ENCODE results near the gene COL28A1. TPM values are rescaled to one million over a fixed set of nuclear protein-coding genes. Genes with fewer than 3 reads are reported as not detected.

The COL28A1 gene
- total RNA-seq, 1 donor: 0.36 TPM

DNA sequence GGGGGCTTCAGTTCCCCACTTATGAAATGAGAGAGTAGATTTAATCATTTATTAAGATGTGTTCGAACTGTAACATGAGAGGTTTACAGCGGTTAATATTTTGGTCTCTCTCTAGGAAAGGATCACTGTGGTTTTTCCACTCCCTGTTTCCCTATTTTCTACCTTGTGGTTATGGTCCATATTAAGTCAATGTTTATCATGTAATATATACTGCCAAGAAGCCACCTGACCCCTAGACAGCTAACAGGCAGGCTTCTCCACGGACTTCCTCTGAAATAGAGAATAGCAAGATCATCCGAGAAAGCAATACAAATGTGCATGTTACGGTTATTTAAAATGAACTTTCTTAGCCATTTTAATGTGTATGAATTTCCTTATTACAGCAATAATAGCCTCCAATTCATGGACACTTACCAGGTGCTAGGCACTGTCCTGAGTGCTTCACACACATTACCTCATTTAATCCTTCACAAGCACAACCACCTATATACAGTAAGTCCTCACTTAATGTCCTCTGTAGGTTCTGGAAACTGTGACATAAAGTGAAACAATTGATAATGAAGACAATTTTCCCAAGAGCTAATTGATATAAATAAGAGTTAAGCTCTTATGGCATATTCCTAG, 835 bp upstream of the COL28A1 start:
- no peak for DNase-seq (ENCODE audit: insufficient read length, low spot score, missing footprints)
- H3K36me3 ChIP-seq (ENCODE audit: insufficient read depth, low read length): no peaks in the 10 kb centered on the region
- no peaks in the 10 kb centered on the region for H3K27me3 ChIP-seq (ENCODE audit: insufficient read depth, low read length)
- no peaks in the 10 kb centered on the region for H3K9me3 ChIP-seq (ENCODE audit: low read depth, low read length)
- H3K79me2 ChIP-seq (ENCODE audit: insufficient read depth, low read length): no peaks in the 10 kb centered on the region
- peaks cover under 1% of the 10 kb centered on the region for H3K4me1 ChIP-seq (ENCODE audit: insufficient read depth, low read length)
- H3K27ac ChIP-seq (ENCODE audit: low read depth, low read length): no peak overlapping the region
- H3K4me2 ChIP-seq (ENCODE audit: insufficient read depth, low read length): no peak overlapping the region
- H3K4me3 ChIP-seq (ENCODE audit: insufficient read depth, low read length): no peak overlapping the region
- TF ChIP-seq, protein P1, sequence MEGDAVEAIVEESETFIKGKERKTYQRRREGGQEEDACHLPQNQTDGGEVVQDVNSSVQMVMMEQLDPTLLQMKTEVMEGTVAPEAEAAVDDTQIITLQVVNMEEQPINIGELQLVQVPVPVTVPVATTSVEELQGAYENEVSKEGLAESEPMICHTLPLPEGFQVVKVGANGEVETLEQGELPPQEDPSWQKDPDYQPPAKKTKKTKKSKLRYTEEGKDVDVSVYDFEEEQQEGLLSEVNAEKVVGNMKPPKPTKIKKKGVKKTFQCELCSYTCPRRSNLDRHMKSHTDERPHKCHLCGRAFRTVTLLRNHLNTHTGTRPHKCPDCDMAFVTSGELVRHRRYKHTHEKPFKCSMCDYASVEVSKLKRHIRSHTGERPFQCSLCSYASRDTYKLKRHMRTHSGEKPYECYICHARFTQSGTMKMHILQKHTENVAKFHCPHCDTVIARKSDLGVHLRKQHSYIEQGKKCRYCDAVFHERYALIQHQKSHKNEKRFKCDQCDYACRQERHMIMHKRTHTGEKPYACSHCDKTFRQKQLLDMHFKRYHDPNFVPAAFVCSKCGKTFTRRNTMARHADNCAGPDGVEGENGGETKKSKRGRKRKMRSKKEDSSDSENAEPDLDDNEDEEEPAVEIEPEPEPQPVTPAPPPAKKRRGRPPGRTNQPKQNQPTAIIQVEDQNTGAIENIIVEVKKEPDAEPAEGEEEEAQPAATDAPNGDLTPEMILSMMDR (IDR thresholded peaks at IDR 0.05; ENCODE audit: extremely low read depth, low read depth, low read length): no peak
- no peak overlapping the region for H2AFZ ChIP-seq (ENCODE audit: low read length)
- H4K20me1 ChIP-seq (ENCODE audit: insufficient read depth, low read length): no peaks in the 10 kb centered on the region

DNA sequence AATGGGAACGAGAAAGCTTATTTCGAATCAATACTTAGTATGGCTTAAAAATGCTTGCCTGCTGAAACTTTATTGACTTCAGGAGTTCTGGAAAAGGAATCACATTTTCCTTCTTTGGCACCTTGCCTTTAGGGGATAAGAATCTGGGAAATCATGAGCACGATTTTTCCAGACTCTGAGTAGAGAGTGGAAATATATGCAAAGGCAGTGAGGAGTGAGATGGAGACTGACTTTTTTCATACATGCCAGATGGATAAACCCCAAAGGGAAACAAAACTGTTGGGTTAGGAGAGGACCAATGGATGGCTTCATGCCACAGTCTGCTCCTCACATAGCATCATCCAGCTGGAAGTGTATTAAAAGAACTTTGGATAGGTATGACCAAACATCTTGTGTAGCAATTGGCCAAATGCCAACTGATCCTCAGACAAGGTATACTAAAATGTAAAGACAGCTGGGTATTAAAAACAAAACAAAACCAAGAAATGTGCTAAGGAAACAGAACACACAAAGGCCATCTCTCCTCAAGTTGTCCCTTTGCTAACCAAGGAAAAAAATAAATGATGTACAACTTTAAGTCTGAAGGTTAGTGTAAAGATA, 1.7 kb downstream of the COL28A1 start:
- H4K20me1 ChIP-seq (ENCODE audit: insufficient read depth, low read length): no peaks in the 10 kb centered on the region
- no peak overlapping the region for H2AFZ ChIP-seq (ENCODE audit: low read length)
- H3K79me2 ChIP-seq (ENCODE audit: insufficient read depth, low read length): no peaks in the 10 kb centered on the region
- no peaks in the 10 kb centered on the region for H3K4me1 ChIP-seq (ENCODE audit: insufficient read depth, low read length)
- H3K27me3 ChIP-seq (ENCODE audit: insufficient read depth, low read length): no peaks in the 10 kb centered on the region
- DNase-seq (ENCODE audit: insufficient read length, low spot score, missing footprints): no peak
- no peak overlapping the region for H3K4me3 ChIP-seq (ENCODE audit: insufficient read depth, low read length)
- H3K27ac ChIP-seq (ENCODE audit: low read depth, low read length): no peak overlapping the region
- no peaks in the 10 kb centered on the region for H3K9me3 ChIP-seq (ENCODE audit: low read depth, low read length)
- no peaks in the 10 kb centered on the region for H3K36me3 ChIP-seq (ENCODE audit: insufficient read depth, low read length)
- H3K4me2 ChIP-seq (ENCODE audit: insufficient read depth, low read length): no peak overlapping the region
- TF ChIP-seq, protein P1 (IDR thresholded peaks at IDR 0.05; ENCODE audit: extremely low read depth, low read depth, low read length): no peak

DNA sequence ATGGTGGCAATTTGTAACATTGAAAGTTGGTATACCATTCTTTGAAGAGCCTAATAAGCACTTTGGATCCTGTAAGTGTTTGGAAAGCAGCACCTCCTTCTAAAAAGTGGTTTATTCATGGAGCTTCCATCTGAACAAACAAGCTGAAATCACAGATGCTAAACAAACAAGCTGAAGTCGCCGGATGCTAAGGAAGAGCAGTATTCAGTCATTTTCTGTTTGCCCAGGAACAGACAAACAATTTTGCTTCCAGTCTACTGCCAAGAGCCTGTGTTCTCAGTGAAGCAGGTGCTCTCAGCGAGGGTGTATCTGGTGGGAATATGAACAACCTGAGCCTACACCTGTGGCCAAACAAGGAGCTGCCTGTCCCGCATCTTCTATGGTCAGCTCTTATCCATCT, 6.3 kb downstream of the COL28A1 start:
- no peak overlapping the region for H3K27ac ChIP-seq (ENCODE audit: low read depth, low read length)
- H2AFZ ChIP-seq (ENCODE audit: low read length): peak overlapping the region; percentile 33
- H3K4me3 ChIP-seq (ENCODE audit: insufficient read depth, low read length): no peak overlapping the region
- H3K4me1 ChIP-seq (ENCODE audit: insufficient read depth, low read length): peaks cover 3% of the 10 kb centered on the region
- no peaks in the 10 kb centered on the region for H3K79me2 ChIP-seq (ENCODE audit: insufficient read depth, low read length)
- H4K20me1 ChIP-seq (ENCODE audit: insufficient read depth, low read length): no peaks in the 10 kb centered on the region
- no peaks in the 10 kb centered on the region for H3K36me3 ChIP-seq (ENCODE audit: insufficient read depth, low read length)
- H3K4me2 ChIP-seq (ENCODE audit: insufficient read depth, low read length): no peak overlapping the region
- H3K27me3 ChIP-seq (ENCODE audit: insufficient read depth, low read length): no peaks in the 10 kb centered on the region
- TF ChIP-seq, protein P1 (IDR thresholded peaks at IDR 0.05; ENCODE audit: extremely low read depth, low read depth, low read length): no peak
- H3K9me3 ChIP-seq (ENCODE audit: low read depth, low read length): no peaks in the 10 kb centered on the region
- no peak for DNase-seq (ENCODE audit: insufficient read length, low spot score, missing footprints)

- no peak overlapping the region for H3K4me2 ChIP-seq (ENCODE audit: insufficient read depth, low read length)
- TF ChIP-seq, protein P1 (IDR thresholded peaks at IDR 0.05; ENCODE audit: extremely low read depth, low read depth, low read length): no peak
- H4K20me1 ChIP-seq (ENCODE audit: insufficient read depth, low read length): no peaks in the 10 kb centered on the region
- H3K79me2 ChIP-seq (ENCODE audit: insufficient read depth, low read length): no peaks in the 10 kb centered on the region
- DNase-seq (ENCODE audit: insufficient read length, low spot score, missing footprints): peak; percentile 30
- H3K4me3 ChIP-seq (ENCODE audit: insufficient read depth, low read length): no peak overlapping the region
- H3K27me3 ChIP-seq (ENCODE audit: insufficient read depth, low read length): no peaks in the 10 kb centered on the region
- no peak overlapping the region for H2AFZ ChIP-seq (ENCODE audit: low read length)
- no peaks in the 10 kb centered on the region for H3K36me3 ChIP-seq (ENCODE audit: insufficient read depth, low read length)
- no peaks in the 10 kb centered on the region for H3K9me3 ChIP-seq (ENCODE audit: low read depth, low read length)
- no peak overlapping the region for H3K27ac ChIP-seq (ENCODE audit: low read depth, low read length)
- H3K4me1 ChIP-seq (ENCODE audit: insufficient read depth, low read length): peaks cover 12% of the 10 kb centered on the region
These were observed 8.6 kb downstream of the COL28A1 start for GRCh38 chr7:7527047-7527446.
